Spleen (tissue), 7 donors: Measurements from ENCODE around the gene PICALM.

Source experiments
- POLR2A ChIP-seq, 3 donors: fragments of 450-650 bp; IDR thresholded peaks; one replicate each; pipeline ENCODE4 v1.5.1; 2017; ENCODE audit warnings: antibody characterized with exemption in 3 of 3, mild to moderate bottlenecking in 1 of 3
- TF ChIP-seq, protein P1 (sequence below), 11 experiments: fragments of 200-600 bp in 7 of 11; fragments of 450-650 bp in 4 of 11; sonication (generic) in 4 of 11; IDR thresholded peaks in 8 of 11; conservative IDR thresholded peaks in 3 of 11; 1 replicate in 7 of 11; 2 replicates in 4 of 11; pipeline versions ENCODE4 v1.4.0 to v1.8.0; 2016 to 2021; ENCODE audit warnings: antibody characterized with exemption in 11 of 11, inconsistent platforms in 4 of 11, mild to moderate bottlenecking in 1 of 11
- donor health status: DM: no; HTN: no; CAD: no; lungs with moderate emphysema.
- donor health status: DM: no; HTN: no; CAD: no.
- donor health status: DM: no; HTN: no; CAD: no.

DNA sequence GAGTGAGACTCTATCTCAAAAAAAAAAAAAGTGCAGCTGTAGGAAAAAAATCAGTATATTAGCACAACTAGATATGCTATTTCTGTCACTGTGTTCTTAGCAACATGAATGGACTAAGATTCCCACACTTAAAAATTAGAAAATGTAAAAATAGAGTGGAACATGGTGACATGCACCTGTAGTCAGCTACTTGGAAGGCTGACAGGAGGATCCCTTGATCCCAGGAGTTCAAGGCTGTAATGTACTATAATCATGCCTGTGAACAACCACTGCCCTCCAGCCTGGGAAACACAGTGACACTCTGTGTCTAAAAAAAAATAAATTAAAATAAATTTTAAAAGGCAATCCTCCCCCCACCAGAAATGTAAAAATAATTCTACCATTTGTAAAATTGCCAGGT, 29.8 kb downstream of the PICALM start:
- TF ChIP-seq, protein P1, sequence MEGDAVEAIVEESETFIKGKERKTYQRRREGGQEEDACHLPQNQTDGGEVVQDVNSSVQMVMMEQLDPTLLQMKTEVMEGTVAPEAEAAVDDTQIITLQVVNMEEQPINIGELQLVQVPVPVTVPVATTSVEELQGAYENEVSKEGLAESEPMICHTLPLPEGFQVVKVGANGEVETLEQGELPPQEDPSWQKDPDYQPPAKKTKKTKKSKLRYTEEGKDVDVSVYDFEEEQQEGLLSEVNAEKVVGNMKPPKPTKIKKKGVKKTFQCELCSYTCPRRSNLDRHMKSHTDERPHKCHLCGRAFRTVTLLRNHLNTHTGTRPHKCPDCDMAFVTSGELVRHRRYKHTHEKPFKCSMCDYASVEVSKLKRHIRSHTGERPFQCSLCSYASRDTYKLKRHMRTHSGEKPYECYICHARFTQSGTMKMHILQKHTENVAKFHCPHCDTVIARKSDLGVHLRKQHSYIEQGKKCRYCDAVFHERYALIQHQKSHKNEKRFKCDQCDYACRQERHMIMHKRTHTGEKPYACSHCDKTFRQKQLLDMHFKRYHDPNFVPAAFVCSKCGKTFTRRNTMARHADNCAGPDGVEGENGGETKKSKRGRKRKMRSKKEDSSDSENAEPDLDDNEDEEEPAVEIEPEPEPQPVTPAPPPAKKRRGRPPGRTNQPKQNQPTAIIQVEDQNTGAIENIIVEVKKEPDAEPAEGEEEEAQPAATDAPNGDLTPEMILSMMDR (IDR thresholded peaks at IDR 0.05 in 8 of 11, conservative IDR thresholded peaks at IDR 0.05 in 3 of 11), result no peak
- no peak for TF ChIP-seq POLR2A (IDR thresholded peaks at IDR 0.05)
